Testis (tissue), 2 donors: ENCODE results near the gene NIT1.

Experiments used
- CTCF ChIP-seq, 3 experiments: fragments of 450-650 bp in 2 of 3; fragments of 200-600 bp in 1 of 3; sonication (generic) in 1 of 3; IDR thresholded peaks; one replicate each; pipeline ENCODE4 v1.5.1; 2016 to 2019; ENCODE audit warnings: antibody characterized with exemption in 3 of 3, mild to moderate bottlenecking in 2 of 3, moderate library complexity in 1 of 3
- POLR2A ChIP-seq: fragments of 450-650 bp; IDR thresholded peaks from one replicate; pipeline ENCODE4 v1.6.1; 2017; ENCODE audit warnings: antibody characterized with exemption, mild to moderate bottlenecking, moderate library complexity

GRCh38 chr1:161106431-161106830 is 11.5 kb upstream of the NIT1 start:
- no peak for TF ChIP-seq CTCF (IDR thresholded peaks at IDR 0.05)
- no peak for TF ChIP-seq POLR2A
